Calu3 (cell line): ENCODE measurements around the gene KRTAP10-11. TPM values are rescaled to one million over a fixed set of nuclear protein-coding genes. Genes with fewer than 3 reads are reported as not detected.
"Not testable (repeated sequence)": the region's sequence is repeated elsewhere in the genome, so short reads cannot be mapped to it uniquely, and the experiment has no call there.

Experiments
- BruUV-seq: library from RNA; stranded (reverse); fragments of 400-500 nt; replicated peaks from 2 replicates; lab custom pipeline; 2021; lab: Mats Ljungman, UMichigan
- CTCF ChIA-PET: fragments of 300-600 bp; sonication (Branson Sonifier 250); formaldehyde crosslinking; loops from one replicate; lab custom pipeline; 2022; ENCODE audit warnings: antibody characterized with exemption; lab: Charles Lee
- DNase-seq: peaks from one replicate; pipeline ENCODE4 v3.0.0; 2022
- H3K27ac Mint-ChIP-seq: one replicate; pipeline ENCODE4 v1.8.0; 2022; ENCODE audit warnings: mixed read lengths; ENCODE audit not compliant: unreplicated experiment
- H3K27me3 Mint-ChIP-seq: one replicate; pipeline ENCODE4 v1.8.0; 2022; ENCODE audit warnings: mixed read lengths; ENCODE audit not compliant: unreplicated experiment
- H3K36me3 Mint-ChIP-seq: one replicate; pipeline ENCODE4 v1.8.0; 2022; ENCODE audit warnings: mild to moderate bottlenecking, moderate library complexity, mixed read lengths; ENCODE audit not compliant: insufficient read depth, unreplicated experiment
- H3K4me1 Mint-ChIP-seq: one replicate; pipeline ENCODE4 v1.8.0; 2022; ENCODE audit warnings: mild to moderate bottlenecking, low read depth, mixed read lengths; ENCODE audit not compliant: unreplicated experiment
- H3K4me3 Mint-ChIP-seq: one replicate; pipeline ENCODE4 v1.8.0; 2022; ENCODE audit warnings: mild to moderate bottlenecking, low read depth, moderate library complexity, mixed read lengths; ENCODE audit not compliant: unreplicated experiment
- H3K9me3 Mint-ChIP-seq: one replicate; pipeline ENCODE4 v1.8.0; 2022; ENCODE audit warnings: low read depth, mixed read lengths; ENCODE audit not compliant: unreplicated experiment
- intact Hi-C: fragments of 100-400 bp; cut with micrococcal nuclease; formaldehyde crosslinking; loops from one replicate; pipeline ENCODE4 v1.10.0; 2022; ENCODE audit not compliant: unreplicated experiment
- total RNA-seq: library from RNA; stranded (reverse); gene quantifications from 2 replicates; pipeline ENCODE4 v1.2.3, GENCODE V29; 2022
- TF ChIP-seq, protein P1 (sequence below): fragments of 200-600 bp; IDR thresholded peaks from one replicate; pipeline ENCODE4 v1.8.0; 2022; ENCODE audit warnings: antibody characterized with exemption; ENCODE audit not compliant: unreplicated experiment

KRTAP10-11 gene
- total RNA-seq, 1 experiment from 2014 or later = not detected

DNA sequence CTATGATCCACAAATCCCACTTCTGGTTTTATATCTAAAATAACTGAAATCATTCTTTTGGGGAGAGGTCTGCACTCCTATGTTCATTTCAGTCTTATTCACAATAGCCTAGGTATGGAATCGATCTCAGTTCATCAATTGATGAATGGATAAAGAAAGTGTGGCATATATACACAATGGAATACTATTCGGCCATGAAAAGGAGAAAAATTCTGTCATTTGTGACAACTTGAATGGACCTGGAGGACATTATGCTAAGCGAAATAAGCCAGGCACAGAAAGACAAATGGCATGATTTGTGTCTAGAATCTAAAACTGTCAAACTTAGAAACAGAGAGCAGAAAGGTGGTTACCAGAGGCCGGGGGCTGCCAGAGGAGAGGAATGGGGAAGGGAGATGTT, 39.7 kb upstream of the KRTAP10-11 start:
- H3K4me1 Mint-ChIP-seq = no peaks in the 10 kb centered on the region
- DNase-seq = no peak
- no peak overlapping the region for H3K27ac Mint-ChIP-seq
- TF ChIP-seq, protein P1, sequence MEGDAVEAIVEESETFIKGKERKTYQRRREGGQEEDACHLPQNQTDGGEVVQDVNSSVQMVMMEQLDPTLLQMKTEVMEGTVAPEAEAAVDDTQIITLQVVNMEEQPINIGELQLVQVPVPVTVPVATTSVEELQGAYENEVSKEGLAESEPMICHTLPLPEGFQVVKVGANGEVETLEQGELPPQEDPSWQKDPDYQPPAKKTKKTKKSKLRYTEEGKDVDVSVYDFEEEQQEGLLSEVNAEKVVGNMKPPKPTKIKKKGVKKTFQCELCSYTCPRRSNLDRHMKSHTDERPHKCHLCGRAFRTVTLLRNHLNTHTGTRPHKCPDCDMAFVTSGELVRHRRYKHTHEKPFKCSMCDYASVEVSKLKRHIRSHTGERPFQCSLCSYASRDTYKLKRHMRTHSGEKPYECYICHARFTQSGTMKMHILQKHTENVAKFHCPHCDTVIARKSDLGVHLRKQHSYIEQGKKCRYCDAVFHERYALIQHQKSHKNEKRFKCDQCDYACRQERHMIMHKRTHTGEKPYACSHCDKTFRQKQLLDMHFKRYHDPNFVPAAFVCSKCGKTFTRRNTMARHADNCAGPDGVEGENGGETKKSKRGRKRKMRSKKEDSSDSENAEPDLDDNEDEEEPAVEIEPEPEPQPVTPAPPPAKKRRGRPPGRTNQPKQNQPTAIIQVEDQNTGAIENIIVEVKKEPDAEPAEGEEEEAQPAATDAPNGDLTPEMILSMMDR = no peak
- intact Hi-C loops = no loop called here
- CTCF ChIA-PET = no interaction called here
- H3K4me3 Mint-ChIP-seq = no peak overlapping the region
- no peaks in the 10 kb centered on the region for H3K36me3 Mint-ChIP-seq
- peaks cover 47% of the 10 kb centered on the region for H3K27me3 Mint-ChIP-seq
- peaks cover 7% of the 10 kb centered on the region for H3K9me3 Mint-ChIP-seq
- no TSS peak for BruUV-seq

DNA sequence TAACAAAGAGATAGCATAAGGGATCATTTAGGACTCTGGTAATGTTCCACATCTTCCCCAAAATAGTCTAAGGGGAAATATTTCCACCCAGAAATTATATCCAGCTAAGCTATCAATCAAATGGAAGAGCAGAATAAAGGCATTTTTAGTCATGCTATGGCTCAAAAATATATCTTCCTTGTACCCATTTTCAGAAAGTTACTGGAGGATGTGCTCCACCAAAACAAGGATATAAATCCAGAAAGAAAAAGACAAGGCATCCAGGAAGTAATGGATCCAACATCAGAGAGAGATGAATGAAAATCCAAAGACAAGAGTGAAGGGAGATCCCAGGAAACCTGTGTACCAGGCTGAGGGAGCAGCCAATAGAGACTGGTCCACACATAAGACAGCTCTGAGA, 37.0 kb upstream of the KRTAP10-11 start:
- no peak for DNase-seq
- BruUV-seq = no TSS peak

DNA sequence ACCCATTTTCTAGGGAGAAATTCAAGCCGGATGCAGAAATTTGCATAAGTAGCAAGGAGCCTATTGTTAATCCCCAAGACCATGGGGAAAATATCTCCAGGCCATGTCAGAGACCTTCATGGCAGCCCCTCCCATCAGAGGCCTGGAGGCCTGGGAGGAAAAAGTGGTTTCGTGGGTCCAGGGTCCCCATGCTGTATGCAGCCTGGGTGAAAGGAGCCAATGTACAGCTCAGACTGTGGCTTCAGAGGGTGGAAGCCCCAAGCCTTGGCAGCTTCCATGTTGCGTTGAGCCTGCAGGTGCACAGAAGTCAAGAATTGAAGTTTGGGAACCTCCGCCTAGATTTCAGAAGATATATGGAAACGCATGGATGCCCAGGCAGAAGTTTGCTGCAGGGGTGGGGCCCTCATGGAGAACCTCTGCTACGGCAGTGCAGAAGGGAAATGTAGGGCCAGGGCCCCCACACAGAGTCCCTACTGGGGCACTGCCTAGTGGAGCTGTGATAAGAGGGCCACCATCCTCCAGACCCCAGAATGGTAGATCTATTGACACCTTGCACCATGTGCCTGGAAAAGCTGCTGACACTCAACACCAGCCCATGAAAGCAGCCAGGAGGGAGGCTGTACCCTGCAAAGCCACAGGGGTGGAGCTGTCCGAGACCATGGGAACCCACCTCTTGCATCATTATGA, 35.9 kb upstream of the KRTAP10-11 start:
- Mint-ChIP-seq H3K9me3 (peaks cover 10% of the 10 kb centered on the region), H3K27me3 (peaks cover 43% of the 10 kb centered on the region)
- H3K27ac Mint-ChIP-seq, H3K36me3 Mint-ChIP-seq, CTCF ChIA-PET, intact Hi-C loops, H3K4me1 Mint-ChIP-seq, DNase-seq, H3K4me3 Mint-ChIP-seq, BruUV-seq: not testable (repeated sequence)

More for the DNA sequence above, 37.0 kb upstream of the KRTAP10-11 start:
- Mint-ChIP-seq H3K36me3 (no peaks in the 10 kb centered on the region), H3K27ac (no peak overlapping the region), H3K9me3 (peaks cover 10% of the 10 kb centered on the region), H3K4me1 (no peaks in the 10 kb centered on the region), H3K4me3 (no peak overlapping the region), H3K27me3 (peaks cover 54% of the 10 kb centered on the region)
- TF ChIP-seq, protein P1 = no peak
- CTCF ChIA-PET = no interaction called here
- intact Hi-C loops = no loop called here

DNA sequence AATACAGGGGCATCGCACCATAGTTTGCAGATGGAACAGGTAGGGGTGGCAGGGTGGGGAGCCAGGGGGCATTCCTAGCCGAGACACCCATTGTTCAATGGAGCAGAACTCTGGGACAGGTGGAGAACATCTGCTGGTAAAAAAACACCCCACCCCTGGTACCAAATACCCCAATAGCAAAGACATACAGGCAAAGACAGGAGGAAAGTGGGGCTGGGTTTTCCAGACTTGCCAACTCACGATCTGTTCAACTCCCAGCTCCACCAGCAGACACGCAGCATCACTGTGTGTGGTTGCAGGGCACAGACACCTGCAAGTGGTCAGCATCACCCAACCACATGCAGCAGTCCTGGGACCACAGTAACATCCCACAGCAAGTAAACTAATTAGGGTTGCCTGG, 34.7 kb upstream of the KRTAP10-11 start:
- Mint-ChIP-seq H3K36me3 (no peaks in the 10 kb centered on the region), H3K4me1 (no peaks in the 10 kb centered on the region), H3K27me3 (peaks cover 41% of the 10 kb centered on the region), H3K4me3 (no peak overlapping the region), H3K27ac (no peak overlapping the region), H3K9me3 (peaks cover 10% of the 10 kb centered on the region)
- BruUV-seq = no TSS peak
- CTCF ChIA-PET = no interaction called here
- intact Hi-C loops = no loop called here
- DNase-seq = no peak
- TF ChIP-seq, protein P1 = no peak

DNA sequence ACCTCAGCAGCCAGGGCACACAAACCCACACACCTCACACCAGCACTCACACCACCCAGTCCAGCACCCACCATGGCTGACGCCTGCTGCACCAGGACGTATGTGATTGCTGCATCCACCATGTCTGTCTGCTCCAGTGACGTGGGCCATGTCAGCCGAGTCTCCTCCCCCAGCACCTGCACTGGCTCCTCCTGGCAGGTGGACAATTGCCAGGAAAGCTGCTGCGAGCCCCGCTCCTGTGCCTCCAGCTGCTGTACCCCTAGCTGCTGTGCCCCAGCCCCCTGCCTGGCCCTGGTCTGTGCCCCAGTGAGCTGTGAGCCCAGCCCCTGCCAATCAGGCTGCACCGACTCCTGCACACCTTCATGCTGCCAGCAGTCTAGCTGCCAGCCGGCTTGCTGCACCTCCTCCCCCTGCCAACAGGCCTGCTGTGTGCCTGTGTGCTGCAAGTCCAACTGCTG, 34.2 kb upstream of the KRTAP10-11 start, which contains the start of gene KRTAP10-8:
TSS of gene KRTAP10-8 (plus strand) at position 51 of the 458 bp plus-strand sequence. CDS start at position 73, 22 bp downstream.
- no peaks in the 10 kb centered on the region for H3K4me1 Mint-ChIP-seq
- intact Hi-C loops = no loop called here
- CTCF ChIA-PET = no interaction called here
- peaks cover 41% of the 10 kb centered on the region for H3K27me3 Mint-ChIP-seq
- no TSS peak for BruUV-seq
- DNase-seq = no peak
- H3K9me3 Mint-ChIP-seq = peaks cover 10% of the 10 kb centered on the region
- TF ChIP-seq, protein P1 = no peak
- H3K4me3 Mint-ChIP-seq = no peak within 1 kb of the TSS
- no peak within 1 kb of the TSS for H3K27ac Mint-ChIP-seq
- no peaks in the 10 kb centered on the region for H3K36me3 Mint-ChIP-seq
